Measurements from ENCODE around the gene IWS1. TPM values are rescaled to one million over a fixed set of nuclear protein-coding genes. Genes with fewer than 3 reads are reported as not detected.

The IWS1 gene
- polyA plus RNA-seq (2011; rRNA removed) (57.2 and 69.1 TPM in 2 replicates), polyA plus RNA-seq (2017; fragmentation: RNase III; extraction: RNeasy Plus Mini Kit Qiagen cat#74134 plus additional on column Dnase treatment) (56.6 to 64.3 TPM (median 58.2 TPM) in 3 replicates), polyA minus RNA-seq (2011; rRNA and poly(A)+ RNA removed) (16.8 and 24.3 TPM in 2 replicates)
- 20.6 and 23.6 TPM in 2 replicates for polyA plus RNA-seq (2012; cell fraction: cytosol; rRNA removed)
- 14.8 and 17.0 TPM in 2 replicates for polyA plus RNA-seq (2012; cell fraction: nucleus; rRNA removed)

DNA sequence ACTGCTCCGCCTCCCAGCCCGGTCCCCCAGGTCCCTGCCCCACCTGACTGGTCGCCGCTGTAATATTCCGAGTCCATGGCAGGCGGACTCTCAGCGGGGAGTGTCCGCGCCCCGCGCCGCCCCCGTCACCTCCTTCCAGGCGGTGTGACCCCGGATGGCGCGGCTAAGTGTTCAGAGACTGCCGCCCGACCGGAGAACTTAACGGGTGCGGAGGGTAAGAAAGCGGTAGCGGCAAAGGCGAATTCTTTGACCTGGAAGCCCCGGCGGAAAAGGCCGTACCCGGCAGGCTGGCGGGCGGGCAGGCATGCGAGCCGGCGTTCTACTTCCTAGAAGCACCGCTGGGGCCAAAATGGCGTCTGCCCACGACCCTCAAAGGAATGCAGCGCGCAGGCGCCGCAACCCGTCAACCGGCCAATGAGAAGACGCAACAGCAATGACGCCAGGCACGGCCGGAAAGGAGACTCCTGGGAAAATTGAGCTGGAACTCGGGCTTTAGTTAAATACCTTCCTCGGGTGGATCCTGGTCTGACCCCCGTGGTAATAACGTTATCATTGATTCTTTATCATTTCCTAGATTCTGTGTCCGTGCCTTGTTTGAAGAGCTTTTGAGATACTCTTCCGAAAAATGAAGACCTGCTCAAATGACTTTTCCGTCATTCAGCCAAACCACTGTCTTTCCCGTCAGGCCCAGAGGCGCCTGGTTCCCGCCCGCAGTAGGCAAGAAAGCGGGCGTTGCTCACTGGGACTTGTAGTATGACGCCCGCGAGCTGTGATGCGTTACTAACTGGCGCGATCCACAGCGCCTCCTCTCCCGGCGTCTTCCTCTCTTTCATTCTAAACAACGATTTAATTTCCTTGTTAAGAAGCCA is at the start of gene IWS1:
Gene IWS1, minus strand, starts transcription at position 358 of the 869 bp plus-strand sequence. Its CDS starts 281 bp downstream, at position 77.
- CTCF ChIA-PET, result interaction anchor here (0.9 to 1.2 kb wide), 4 partner anchors 22 to 170 kb away, joined by 3 read pairs; no protein-coding TSS in a partner anchor
- peak within 1 kb of the TSS; percentile 99 for H3K4me3 ChIP-seq
- FAIRE-seq (no peak), ATAC-seq (peak; percentile 96 to 97), DNase-seq (ENCODE audit: low read depth in 1 of 2, low spot score in 1 of 2) (peak; percentile 89 to 97)
- peak within 1 kb of the TSS; percentile 96 to 100 for H3K27ac ChIP-seq
- 0 out of 3 replicates have a peak, but pooled peaks cover 6% of the 10 kb centered on the region for H3K9me3 ChIP-seq
- POLR2A ChIA-PET, result interaction anchor here (0.6 to 1.6 kb wide), 15 partner anchors 8 to 285 kb away, joined by 3 to 25 read pairs (median 5); partner anchors contain the start of genes MYO7B and WDR33
- WGBS (ENCODE audit: missing lambda C conversion rate), result 2% methylated on average over 28 of the region's 70 CpGs
- peak within 1 kb of the TSS; percentile 93 for H3K4me2 ChIP-seq
- H3K4me1 ChIP-seq, result peaks cover 27% of the 10 kb centered on the region
- TF ChIP-seq KDM5A (IDR thresholded peaks at IDR 0.05) (no peak), RCOR1 (IDR thresholded peaks at IDR 0.05; ENCODE audit: low read depth, low read length) (no peak), E2F6 (IDR thresholded peaks at IDR 0.05; ENCODE audit: borderline replicate concordance, low read depth) (peak; percentile 91), KDM1A (IDR thresholded peaks at IDR 0.05; ENCODE audit: low read depth) (no peak), EP300 (IDR thresholded peaks at IDR 0.05) (no peak), SMC3 (IDR thresholded peaks at IDR 0.05) (no peak), RARB (CRISPR knock-in tag; IDR thresholded peaks at IDR 0.05) (no peak), HOXA7 (CRISPR knock-in tag; IDR thresholded peaks at IDR 0.05) (no peak), CBX2 (IDR thresholded peaks at IDR 0.05; ENCODE audit: borderline replicate concordance, low read depth) (no peak), FOSB (CRISPR knock-in tag; IDR thresholded peaks at IDR 0.05) (no peak), NFE2L2 (conservative IDR thresholded peaks at IDR 0.05; ENCODE audit: low read length) (no peak), POLR2AphosphoS2 (conservative IDR thresholded peaks at IDR 0.05; ENCODE audit: low read length) (0 out of 2 replicates have a peak, but pooled peaks have one; percentile 52), RAD21 (conservative IDR thresholded peaks at IDR 0.05 in 1 of 2, IDR thresholded peaks at IDR 0.05 in 1 of 2) (peak in 1 of 2 experiments; percentile 22; a peak in 1 of 5 replicates), ZC3H11A (IDR thresholded peaks at IDR 0.05) (no peak), ZNF302 (CRISPR knock-in tag; IDR thresholded peaks at IDR 0.05) (no peak), BHLHE40 (IDR thresholded peaks at IDR 0.05; ENCODE audit: low read depth, low read length) (no peak), HDAC2 (IDR thresholded peaks at IDR 0.05) (no peak), TFCP2L1 (CRISPR knock-in tag; IDR thresholded peaks at IDR 0.05) (no peak), JUN (IDR thresholded peaks at IDR 0.05) (peak; percentile 50 to 78), CHD2 (IDR thresholded peaks at IDR 0.05; ENCODE audit: low read length, partially characterized antibody) (no peak), GATA3 (IDR thresholded peaks at IDR 0.05; ENCODE audit: borderline replicate concordance) (0 out of 2 replicates have a peak, but pooled peaks have one; percentile 17), CHD4 (IDR thresholded peaks at IDR 0.05; ENCODE audit: borderline replicate concordance) (no peak), FOXS1 (CRISPR knock-in tag; IDR thresholded peaks at IDR 0.05) (no peak), ZFP36 (IDR thresholded peaks at IDR 0.05; ENCODE audit: borderline replicate concordance, partially characterized antibody) (no peak), HOXB5 (CRISPR knock-in tag; IDR thresholded peaks at IDR 0.05) (peak; percentile 85), RFX5 (IDR thresholded peaks at IDR 0.05) (no peak), POLR2A (IDR thresholded peaks at IDR 0.05; ENCODE audit: low read length) (peak; percentile 49; the same call in 1 of the 2 replicates), TP53 (CRISPR knock-in tag; IDR thresholded peaks at IDR 0.05) (0 out of 2 replicates have a peak, but pooled peaks have one; percentile 56), ESRRA (IDR thresholded peaks at IDR 0.05; ENCODE audit: borderline replicate concordance, low read length) (no peak), SREBF2 (IDR thresholded peaks at IDR 0.05) (no peak), MAZ (IDR thresholded peaks at IDR 0.05; ENCODE audit: borderline replicate concordance, low read depth, low read length) (no peak), RNF2 (IDR thresholded peaks at IDR 0.05; ENCODE audit: borderline replicate concordance, low read depth) (peak; percentile 48; the same call in 1 of the 2 replicates), JUNB (IDR thresholded peaks at IDR 0.05) (no peak)
- TF ChIP-seq, protein P1, sequence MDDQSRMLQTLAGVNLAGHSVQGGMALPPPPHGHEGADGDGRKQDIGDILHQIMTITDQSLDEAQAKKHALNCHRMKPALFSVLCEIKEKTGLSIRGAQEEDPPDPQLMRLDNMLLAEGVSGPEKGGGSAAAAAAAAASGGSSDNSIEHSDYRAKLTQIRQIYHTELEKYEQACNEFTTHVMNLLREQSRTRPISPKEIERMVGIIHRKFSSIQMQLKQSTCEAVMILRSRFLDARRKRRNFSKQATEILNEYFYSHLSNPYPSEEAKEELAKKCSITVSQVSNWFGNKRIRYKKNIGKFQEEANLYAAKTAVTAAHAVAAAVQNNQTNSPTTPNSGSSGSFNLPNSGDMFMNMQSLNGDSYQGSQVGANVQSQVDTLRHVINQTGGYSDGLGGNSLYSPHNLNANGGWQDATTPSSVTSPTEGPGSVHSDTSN (IDR thresholded peaks at IDR 0.05), result no peak
- TF ChIP-seq, protein P2, sequence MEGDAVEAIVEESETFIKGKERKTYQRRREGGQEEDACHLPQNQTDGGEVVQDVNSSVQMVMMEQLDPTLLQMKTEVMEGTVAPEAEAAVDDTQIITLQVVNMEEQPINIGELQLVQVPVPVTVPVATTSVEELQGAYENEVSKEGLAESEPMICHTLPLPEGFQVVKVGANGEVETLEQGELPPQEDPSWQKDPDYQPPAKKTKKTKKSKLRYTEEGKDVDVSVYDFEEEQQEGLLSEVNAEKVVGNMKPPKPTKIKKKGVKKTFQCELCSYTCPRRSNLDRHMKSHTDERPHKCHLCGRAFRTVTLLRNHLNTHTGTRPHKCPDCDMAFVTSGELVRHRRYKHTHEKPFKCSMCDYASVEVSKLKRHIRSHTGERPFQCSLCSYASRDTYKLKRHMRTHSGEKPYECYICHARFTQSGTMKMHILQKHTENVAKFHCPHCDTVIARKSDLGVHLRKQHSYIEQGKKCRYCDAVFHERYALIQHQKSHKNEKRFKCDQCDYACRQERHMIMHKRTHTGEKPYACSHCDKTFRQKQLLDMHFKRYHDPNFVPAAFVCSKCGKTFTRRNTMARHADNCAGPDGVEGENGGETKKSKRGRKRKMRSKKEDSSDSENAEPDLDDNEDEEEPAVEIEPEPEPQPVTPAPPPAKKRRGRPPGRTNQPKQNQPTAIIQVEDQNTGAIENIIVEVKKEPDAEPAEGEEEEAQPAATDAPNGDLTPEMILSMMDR (IDR thresholded peaks at IDR 0.05), result peak; percentile 28; the same call in 1 of the 3 replicates
- TF ChIP-seq, protein P3, sequence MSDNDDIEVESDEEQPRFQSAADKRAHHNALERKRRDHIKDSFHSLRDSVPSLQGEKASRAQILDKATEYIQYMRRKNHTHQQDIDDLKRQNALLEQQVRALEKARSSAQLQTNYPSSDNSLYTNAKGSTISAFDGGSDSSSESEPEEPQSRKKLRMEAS (IDR thresholded peaks at IDR 0.05), result peak; percentile 75
- TF ChIP-seq, protein P4, sequence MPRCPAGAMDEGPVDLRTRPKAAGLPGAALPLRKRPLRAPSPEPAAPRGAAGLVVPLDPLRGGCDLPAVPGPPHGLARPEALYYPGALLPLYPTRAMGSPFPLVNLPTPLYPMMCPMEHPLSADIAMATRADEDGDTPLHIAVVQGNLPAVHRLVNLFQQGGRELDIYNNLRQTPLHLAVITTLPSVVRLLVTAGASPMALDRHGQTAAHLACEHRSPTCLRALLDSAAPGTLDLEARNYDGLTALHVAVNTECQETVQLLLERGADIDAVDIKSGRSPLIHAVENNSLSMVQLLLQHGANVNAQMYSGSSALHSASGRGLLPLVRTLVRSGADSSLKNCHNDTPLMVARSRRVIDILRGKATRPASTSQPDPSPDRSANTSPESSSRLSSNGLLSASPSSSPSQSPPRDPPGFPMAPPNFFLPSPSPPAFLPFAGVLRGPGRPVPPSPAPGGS (IDR thresholded peaks at IDR 0.05), result peak; percentile 78; the same call in 2 of the 3 replicates

Data from A549 (cell line).